ENCODE data around the gene MCOLN1.

Gene MCOLN1

GRCh38 chr19:7562646-7563393 lies 40.4 kb downstream of the MCOLN1 start:
- no peaks in the 10 kb centered on the region for H3K9me3 ChIP-seq (ENCODE audit: insufficient read depth, low read length)
- H3K79me2 ChIP-seq (ENCODE audit: low read length), result no peaks in the 10 kb centered on the region
- H3K27ac ChIP-seq (ENCODE audit: low read length), result no peak overlapping the region
- no peak overlapping the region for H3K4me2 ChIP-seq (ENCODE audit: low read length)
- TF ChIP-seq EZH2phosphoT487 (IDR thresholded peaks at IDR 0.05; ENCODE audit: low read depth), result no peak
- TF ChIP-seq CTCF (IDR thresholded peaks at IDR 0.05; ENCODE audit: low read depth, low read length), result no peak
- no peak overlapping the region for H2AFZ ChIP-seq (ENCODE audit: low read depth, low read length)
- H3K4me3 ChIP-seq (ENCODE audit: low read length), result no peak overlapping the region
- H3K27me3 ChIP-seq (ENCODE audit: low read depth, low read length), result no peaks in the 10 kb centered on the region
- peaks cover 22% of the 10 kb centered on the region for H3K36me3 ChIP-seq (replicated peaks; ENCODE audit: low read depth, low read length)
- no peaks in the 10 kb centered on the region for H3K4me1 ChIP-seq (ENCODE audit: low read length)
- H3K9ac ChIP-seq (ENCODE audit: low read length), result no peak overlapping the region
- H4K20me1 ChIP-seq (ENCODE audit: insufficient read depth, low read length), result no peaks in the 10 kb centered on the region

- H2AFZ ChIP-seq (ENCODE audit: low read depth, low read length), result no peak overlapping the region
- TF ChIP-seq CTCF (IDR thresholded peaks at IDR 0.05; ENCODE audit: low read depth, low read length) (no peak), EZH2phosphoT487 (IDR thresholded peaks at IDR 0.05; ENCODE audit: low read depth) (no peak)
Measured at GRCh38 chr19:7564866-7565265, 42.4 kb downstream of the MCOLN1 start.

GRCh38 chr19:7565332-7565731 lies 42.9 kb downstream of the MCOLN1 start:
- Histone ChIP-seq H3K4me2 (ENCODE audit: low read length) (no peak overlapping the region), H2AFZ (ENCODE audit: low read depth, low read length) (no peak overlapping the region), H3K27ac (ENCODE audit: low read length) (no peak overlapping the region), H3K27me3 (ENCODE audit: low read depth, low read length) (no peaks in the 10 kb centered on the region), H3K9ac (ENCODE audit: low read length) (no peak overlapping the region), H3K4me1 (ENCODE audit: low read length) (no peaks in the 10 kb centered on the region), H3K4me3 (ENCODE audit: low read length) (no peak overlapping the region), H4K20me1 (ENCODE audit: insufficient read depth, low read length) (no peaks in the 10 kb centered on the region), H3K79me2 (ENCODE audit: low read length) (no peaks in the 10 kb centered on the region), H3K36me3 (replicated peaks; ENCODE audit: low read depth, low read length) (peaks cover 6% of the 10 kb centered on the region), H3K9me3 (ENCODE audit: insufficient read depth, low read length) (no peaks in the 10 kb centered on the region)
- TF ChIP-seq CTCF (IDR thresholded peaks at IDR 0.05; ENCODE audit: low read depth, low read length) (no peak), EZH2phosphoT487 (IDR thresholded peaks at IDR 0.05; ENCODE audit: low read depth) (no peak)

More at GRCh38 chr19:7564866-7565265, 42.4 kb downstream of the MCOLN1 start:
- Histone ChIP-seq H4K20me1 (ENCODE audit: insufficient read depth, low read length) (no peaks in the 10 kb centered on the region), H3K79me2 (ENCODE audit: low read length) (no peaks in the 10 kb centered on the region), H3K36me3 (replicated peaks; ENCODE audit: low read depth, low read length) (peaks cover 9% of the 10 kb centered on the region), H3K4me1 (ENCODE audit: low read length) (no peaks in the 10 kb centered on the region), H3K4me2 (ENCODE audit: low read length) (no peak overlapping the region), H3K9ac (ENCODE audit: low read length) (no peak overlapping the region), H3K27ac (ENCODE audit: low read length) (no peak overlapping the region), H3K9me3 (ENCODE audit: insufficient read depth, low read length) (no peaks in the 10 kb centered on the region), H3K27me3 (ENCODE audit: low read depth, low read length) (no peaks in the 10 kb centered on the region), H3K4me3 (ENCODE audit: low read length) (no peak overlapping the region)

- H3K36me3 ChIP-seq (replicated peaks; ENCODE audit: low read depth, low read length), result no peaks in the 10 kb centered on the region
- no peaks in the 10 kb centered on the region for H4K20me1 ChIP-seq (ENCODE audit: insufficient read depth, low read length)
- H3K27me3 ChIP-seq (ENCODE audit: low read depth, low read length), result no peaks in the 10 kb centered on the region
- no peaks in the 10 kb centered on the region for H3K79me2 ChIP-seq (ENCODE audit: low read length)
- H3K27ac ChIP-seq (ENCODE audit: low read length), result no peak overlapping the region
- H3K4me2 ChIP-seq (ENCODE audit: low read length), result no peak overlapping the region
- H3K9me3 ChIP-seq (ENCODE audit: insufficient read depth, low read length), result no peaks in the 10 kb centered on the region
- no peak overlapping the region for H3K4me3 ChIP-seq (ENCODE audit: low read length)
- H2AFZ ChIP-seq (ENCODE audit: low read depth, low read length), result no peak overlapping the region
- no peak for TF ChIP-seq EZH2phosphoT487 (IDR thresholded peaks at IDR 0.05; ENCODE audit: low read depth)
- no peak for TF ChIP-seq CTCF (IDR thresholded peaks at IDR 0.05; ENCODE audit: low read depth, low read length)
- H3K9ac ChIP-seq (ENCODE audit: low read length), result no peak overlapping the region
- no peaks in the 10 kb centered on the region for H3K4me1 ChIP-seq (ENCODE audit: low read length)
Measured at GRCh38 chr19:7570761-7571160, 48.3 kb downstream of the MCOLN1 start.
